Thyroid gland (tissue), 4 donors: ENCODE measurements around the gene NYNRIN. TPM values are rescaled to one million over a fixed set of nuclear protein-coding genes. Genes with fewer than 3 reads are reported as not detected.

Experiments
- DNase-seq, 2 donors: peaks; one replicate each; pipeline ENCODE4 v3.0.0-alpha.2; 2019
- H3K27ac ChIP-seq, 3 donors: fragments of 200-600 bp; sonication (generic); 1 replicate in 2 of 3; 2 replicates in 1 of 3; pipeline ENCODE4 v1.5.1; 2016 to 2019; ENCODE audit warnings: mild to moderate bottlenecking in 1 of 3, moderate library complexity in 1 of 3
- H3K27me3 ChIP-seq: fragments of 200-600 bp; sonication (generic); one replicate; pipeline ENCODE4 v1.5.1; 2019
- H3K36me3 ChIP-seq, 2 donors: fragments of 200-600 bp; sonication (generic); one replicate each; pipeline ENCODE4 v1.5.1; 2016 to 2019
- H3K4me1 ChIP-seq, 2 donors: fragments of 200-600 bp; sonication (generic); one replicate each; pipeline ENCODE4 v1.5.1; 2017 to 2019
- H3K4me3 ChIP-seq, 3 donors: fragments of 200-600 bp; sonication (generic); replicated peaks in 1 of 3; 1 replicate in 2 of 3; 2 replicates in 1 of 3; pipeline ENCODE4 v1.5.1; 2016; ENCODE audit warnings: mild to moderate bottlenecking in 1 of 3
- H3K9me3 ChIP-seq: fragments of 200-600 bp; sonication (generic); one replicate; pipeline ENCODE4 v1.5.1; 2017
- CTCF ChIP-seq, 6 experiments: fragments of 200-600 bp in 3 of 6; fragments of 450-650 bp in 3 of 6; sonication (generic) in 3 of 6; IDR thresholded peaks; one replicate each; pipeline ENCODE4 v1.5.1; 2016 to 2019; ENCODE audit warnings: antibody characterized with exemption in 6 of 6, mild to moderate bottlenecking in 2 of 6, inconsistent platforms in 1 of 6, moderate library complexity in 1 of 6
- POLR2A ChIP-seq, 2 donors: fragments of 450-650 bp; IDR thresholded peaks; one replicate each; pipeline ENCODE4 v1.6.1; 2017; ENCODE audit warnings: antibody characterized with exemption in 2 of 2, mild to moderate bottlenecking in 2 of 2, moderate library complexity in 1 of 2
- WGBS, 2 donors: methylation state at CpG; one replicate each; pipeline ENCODE4 v1.1.5; 2017; 5-methylcytosine and 5-hydroxymethylcytosine counted together
- intact Hi-C: fragments of 100-400 bp; cut with DNase I; formaldehyde crosslinking; loops from one replicate; pipeline ENCODE4 v1.15.1; 2023
- total RNA-seq, 4 donors: library from RNA; depleted of rRNA; stranded (reverse); fragments of >200 nt; gene quantifications; one replicate each; pipeline ENCODE4 v1.2.3, GENCODE V29; 2016

The NYNRIN gene
- total RNA-seq, 4 donors from 2014 or later = 11.7 to 19.9 (median 12.3) TPM

- 89 to 90% methylated on average over 7 of the region's 7 CpGs for WGBS, 2 donors
- intact Hi-C loops = no loop called here
- Histone ChIP-seq H3K27me3 (no peaks in the 10 kb centered on the region), H3K36me3 (no peaks in the 10 kb centered on the region), H3K9me3 (no peaks in the 10 kb centered on the region), H3K4me3 (no peak overlapping the region), H3K27ac (no peak overlapping the region), H3K4me1 (peaks cover 9 to 25% of the 10 kb centered on the region in 2 donors)
- DNase-seq = no peak
- TF ChIP-seq POLR2A (IDR thresholded peaks at IDR 0.05) (no peak), CTCF (IDR thresholded peaks at IDR 0.05) (no peak)
These were observed 43.8 kb upstream of the NYNRIN start for GRCh38 chr14:24355009-24355408.

GRCh38 chr14:24356208-24356607, 42.6 kb upstream of the NYNRIN start:
- no peaks in the 10 kb centered on the region for H3K9me3 ChIP-seq
- no peak overlapping the region for H3K27ac ChIP-seq
- peaks cover 9 to 25% of the 10 kb centered on the region in 2 donors for H3K4me1 ChIP-seq
- no peaks in the 10 kb centered on the region for H3K27me3 ChIP-seq
- H3K4me3 ChIP-seq = no peak overlapping the region
- TF ChIP-seq CTCF (IDR thresholded peaks at IDR 0.05) (no peak), POLR2A (IDR thresholded peaks at IDR 0.05) (no peak)
- intact Hi-C loops = no loop called here
- 95 to 96% methylated on average over 4 of the region's 4 CpGs for WGBS, 2 donors
- no peak for DNase-seq
- no peaks in the 10 kb centered on the region for H3K36me3 ChIP-seq

GRCh38 chr14:24360281-24360680, 38.5 kb upstream of the NYNRIN start:
- H3K27ac ChIP-seq = no peak overlapping the region

GRCh38 chr14:24361326-24361725, 37.5 kb upstream of the NYNRIN start:
- TF ChIP-seq POLR2A (IDR thresholded peaks at IDR 0.05) (no peak), CTCF (IDR thresholded peaks at IDR 0.05) (no peak)
- Histone ChIP-seq H3K4me3 (no peak overlapping the region), H3K27ac (no peak overlapping the region), H3K27me3 (no peaks in the 10 kb centered on the region), H3K4me1 (peaks cover 13 to 15% of the 10 kb centered on the region in 2 donors), H3K9me3 (no peaks in the 10 kb centered on the region), H3K36me3 (no peaks in the 10 kb centered on the region)
- DNase-seq = no peak
- 77 to 80% methylated on average over 2 of the region's 2 CpGs for WGBS, 2 donors
- intact Hi-C loops = no loop called here

More at GRCh38 chr14:24360281-24360680, 38.5 kb upstream of the NYNRIN start:
- DNase-seq = no peak
- H3K27me3 ChIP-seq = no peaks in the 10 kb centered on the region
- intact Hi-C loops = no loop called here
- peaks cover 5 to 6% of the 10 kb centered on the region in 2 donors for H3K4me1 ChIP-seq
- no peaks in the 10 kb centered on the region for H3K9me3 ChIP-seq
- no peak overlapping the region for H3K4me3 ChIP-seq
- no peaks in the 10 kb centered on the region for H3K36me3 ChIP-seq
- 92 to 100% methylated on average over 3 of the region's 3 CpGs for WGBS, 2 donors
- TF ChIP-seq POLR2A (IDR thresholded peaks at IDR 0.05) (no peak), CTCF (IDR thresholded peaks at IDR 0.05) (no peak)

- Histone ChIP-seq H3K4me3 (no peak overlapping the region), H3K4me1 (peaks cover 14 to 15% of the 10 kb centered on the region in 2 donors), H3K36me3 (no peaks in the 10 kb centered on the region), H3K9me3 (no peaks in the 10 kb centered on the region), H3K27ac (no peak overlapping the region), H3K27me3 (no peaks in the 10 kb centered on the region)
- TF ChIP-seq POLR2A (IDR thresholded peaks at IDR 0.05) = no peak
- intact Hi-C loops = no loop called here
- 52 to 55% methylated on average over 2 of the region's 2 CpGs for WGBS, 2 donors
- no peak for DNase-seq
These were observed 36.4 kb upstream of the NYNRIN start for GRCh38 chr14:24362241-24362960.
